ENCODE measurements around the gene KLHL8. TPM values are rescaled to one million over a fixed set of nuclear protein-coding genes. Genes with fewer than 3 reads are reported as not detected.

KLHL8 gene
- total and polyA plus RNA-seq, 12 donors, result 2.4 to 15.0 (median 11.7) TPM

- Histone ChIP-seq H3K4me3 (no peak overlapping the region), H3K9me3 (no peaks in the 10 kb centered on the region), H3K4me1 (peaks cover 0 to 4% (median 0%) of the 10 kb centered on the region in 9 donors), H3K27ac (no peak overlapping the region), H3K36me3 (no peaks in the 10 kb centered on the region), H3K27me3 (no peaks in the 10 kb centered on the region)
- DNase-seq (no peak), ATAC-seq (no peak)
- WGBS, 2 donors, result 86 to 89% methylated on average over 5 of the region's 5 CpGs
- TF ChIP-seq, protein P1, sequence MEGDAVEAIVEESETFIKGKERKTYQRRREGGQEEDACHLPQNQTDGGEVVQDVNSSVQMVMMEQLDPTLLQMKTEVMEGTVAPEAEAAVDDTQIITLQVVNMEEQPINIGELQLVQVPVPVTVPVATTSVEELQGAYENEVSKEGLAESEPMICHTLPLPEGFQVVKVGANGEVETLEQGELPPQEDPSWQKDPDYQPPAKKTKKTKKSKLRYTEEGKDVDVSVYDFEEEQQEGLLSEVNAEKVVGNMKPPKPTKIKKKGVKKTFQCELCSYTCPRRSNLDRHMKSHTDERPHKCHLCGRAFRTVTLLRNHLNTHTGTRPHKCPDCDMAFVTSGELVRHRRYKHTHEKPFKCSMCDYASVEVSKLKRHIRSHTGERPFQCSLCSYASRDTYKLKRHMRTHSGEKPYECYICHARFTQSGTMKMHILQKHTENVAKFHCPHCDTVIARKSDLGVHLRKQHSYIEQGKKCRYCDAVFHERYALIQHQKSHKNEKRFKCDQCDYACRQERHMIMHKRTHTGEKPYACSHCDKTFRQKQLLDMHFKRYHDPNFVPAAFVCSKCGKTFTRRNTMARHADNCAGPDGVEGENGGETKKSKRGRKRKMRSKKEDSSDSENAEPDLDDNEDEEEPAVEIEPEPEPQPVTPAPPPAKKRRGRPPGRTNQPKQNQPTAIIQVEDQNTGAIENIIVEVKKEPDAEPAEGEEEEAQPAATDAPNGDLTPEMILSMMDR (IDR thresholded peaks at IDR 0.05), result no peak
- intact Hi-C loops (cut with DNase I), result no loop called here
Measured at GRCh38 chr4:87185146-87185870, 35.1 kb downstream of the KLHL8 start.

DNA sequence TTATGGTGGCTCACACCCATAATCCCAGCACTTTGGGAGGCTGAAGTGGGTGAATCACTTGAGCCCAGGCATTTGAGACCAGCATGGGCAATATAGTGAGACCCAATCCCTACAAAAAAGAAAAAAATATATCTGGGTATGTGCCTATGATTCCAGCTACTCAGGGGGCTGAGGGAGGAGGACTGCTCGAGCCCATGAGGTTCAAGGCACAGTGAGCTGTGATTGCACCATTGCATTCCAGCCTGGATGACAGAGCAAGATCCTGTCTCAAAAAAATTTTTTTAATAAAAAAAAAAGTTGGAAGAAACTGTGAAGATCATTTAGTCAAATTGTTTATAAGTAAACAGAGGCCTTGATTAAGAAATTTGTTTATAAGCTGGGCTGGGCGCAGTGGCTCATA is 39.7 kb downstream of the KLHL8 start:
- WGBS, 2 donors, result 96 to 100% methylated on average over 2 of the region's 2 CpGs
- no peak overlapping the region for H3K4me3 ChIP-seq
- intact Hi-C loops (cut with DNase I), result no loop called here
- no peaks in the 10 kb centered on the region for H3K9me3 ChIP-seq
- ATAC-seq, result no peak
- DNase-seq, result no peak
- H3K27ac ChIP-seq, result no peak overlapping the region
- TF ChIP-seq, protein P1 (IDR thresholded peaks at IDR 0.05), result no peak
- H3K27me3 ChIP-seq, result no peaks in the 10 kb centered on the region
- H3K4me1 ChIP-seq, result no peaks in the 10 kb centered on the region
- peaks cover 0 to 27% (median 3%) of the 10 kb centered on the region in 9 donors for H3K36me3 ChIP-seq

DNA sequence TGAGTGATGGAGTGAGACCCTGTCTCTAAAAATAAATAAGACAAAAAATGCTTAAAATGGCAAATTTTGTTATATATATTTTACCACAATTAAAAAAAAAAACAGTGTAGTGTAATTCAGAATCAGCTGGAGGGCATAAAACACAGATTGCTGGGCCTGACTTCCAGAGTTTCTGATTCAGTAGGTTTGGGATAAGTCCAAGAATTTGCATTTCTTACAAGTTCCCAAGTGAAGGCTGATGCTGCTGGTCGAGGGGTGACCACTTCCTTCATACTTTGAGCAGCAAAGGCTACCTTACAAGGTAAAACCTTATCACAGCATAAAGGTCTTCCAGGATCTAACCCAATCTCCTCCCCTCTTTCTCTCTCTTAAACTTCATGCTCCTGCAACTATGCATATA is 40.7 kb downstream of the KLHL8 start:
- ATAC-seq (no peak), DNase-seq (no peak)
- WGBS, 2 donors, result 72 to 73% methylated on average over 1 of the region's 1 CpG
- intact Hi-C loops (cut with DNase I), result no loop called here
- Histone ChIP-seq H3K27me3 (no peaks in the 10 kb centered on the region), H3K36me3 (peaks cover 0 to 34% (median 3%) of the 10 kb centered on the region in 9 donors), H3K4me3 (no peak overlapping the region), H3K27ac (no peak overlapping the region), H3K4me1 (no peaks in the 10 kb centered on the region), H3K9me3 (no peaks in the 10 kb centered on the region)
- TF ChIP-seq, protein P1 (IDR thresholded peaks at IDR 0.05), result no peak

- TF ChIP-seq, protein P1 (IDR thresholded peaks at IDR 0.05), result no peak
- DNase-seq, result no peak
- Histone ChIP-seq H3K9me3 (no peaks in the 10 kb centered on the region), H3K36me3 (peaks cover 0 to 43% (median 3%) of the 10 kb centered on the region in 9 donors), H3K27ac (no peak overlapping the region), H3K4me1 (no peaks in the 10 kb centered on the region), H3K4me3 (no peak overlapping the region), H3K27me3 (no peaks in the 10 kb centered on the region)
- no peak for ATAC-seq
- WGBS, 2 donors, result 97 to 98% methylated on average over 2 of the region's 2 CpGs
- intact Hi-C loops (cut with DNase I), result no loop called here
Measured at GRCh38 chr4:87174672-87175071, 45.7 kb downstream of the KLHL8 start.

Measured in heart right ventricle (tissue), 16 donors.